Activated naive CD8-positive, alpha-beta T cell treated with anti-CD3 and anti-CD28 coated beads for 36 hours (primary cell): ENCODE measurements around the gene SLC37A2. TPM values are rescaled to one million over a fixed set of nuclear protein-coding genes. Genes with fewer than 3 reads are reported as not detected.

Experiments
- DNase-seq: peaks from one replicate; pipeline ENCODE4 v3.0.0; 2021
- H3K27ac Mint-ChIP-seq: one replicate; pipeline ENCODE4 v1.8.0; 2022; ENCODE audit warnings: mild to moderate bottlenecking, moderate library complexity, mixed read lengths
- H3K27me3 Mint-ChIP-seq: one replicate; pipeline ENCODE4 v1.8.0; 2022; ENCODE audit warnings: mild to moderate bottlenecking, mixed read lengths
- H3K36me3 Mint-ChIP-seq: one replicate; pipeline ENCODE4 v1.8.0; 2021; ENCODE audit warnings: mild to moderate bottlenecking, mixed read lengths
- H3K4me1 Mint-ChIP-seq: one replicate; pipeline ENCODE4 v1.8.0; 2021; ENCODE audit warnings: mixed read lengths
- H3K4me3 Mint-ChIP-seq: one replicate; pipeline ENCODE4 v1.8.0; 2022; ENCODE audit warnings: mild to moderate bottlenecking, moderate library complexity, mixed read lengths
- H3K9me3 Mint-ChIP-seq: one replicate; pipeline ENCODE4 v1.8.0; 2022; ENCODE audit warnings: mixed read lengths
- total RNA-seq, 2 experiments: library from RNA; stranded (reverse); gene quantifications; one replicate each; pipeline ENCODE4 v1.2.3, GENCODE V29; 2021

SLC37A2 gene
- total RNA-seq, 2 experiments from 2014 or later: 0.47 to 0.50 TPM

- no peak overlapping the region for H3K27ac Mint-ChIP-seq
- peaks cover 18% of the 10 kb centered on the region for H3K36me3 Mint-ChIP-seq
- no peak overlapping the region for H3K4me3 Mint-ChIP-seq
- no peaks in the 10 kb centered on the region for H3K27me3 Mint-ChIP-seq
- H3K4me1 Mint-ChIP-seq: peaks cover 17% of the 10 kb centered on the region
- H3K9me3 Mint-ChIP-seq: no peaks in the 10 kb centered on the region
- no peak for DNase-seq
Measured at GRCh38 chr11:125102025-125102424, 38.9 kb downstream of the SLC37A2 start.

DNA sequence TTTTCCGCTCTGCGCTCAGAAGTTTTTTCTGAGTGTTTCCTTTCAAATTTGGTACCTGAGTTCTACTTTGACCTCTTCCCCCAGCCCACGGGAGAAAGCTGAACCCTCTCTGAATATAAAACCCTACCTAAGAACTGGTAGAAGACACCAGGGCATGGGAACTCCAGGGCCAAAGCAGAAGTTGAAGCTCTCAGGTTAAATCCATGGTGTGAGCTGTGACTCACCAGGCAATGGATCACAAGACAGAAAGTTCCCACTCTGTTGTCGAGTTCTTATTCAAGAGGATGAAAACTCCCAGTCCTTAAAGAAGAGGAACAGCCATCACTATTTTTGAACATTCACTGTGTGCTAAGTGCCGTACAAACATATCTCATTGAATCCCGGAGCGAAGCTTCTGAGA lies 39.4 kb downstream of the SLC37A2 start:
- no peak overlapping the region for H3K4me3 Mint-ChIP-seq
- H3K9me3 Mint-ChIP-seq: no peaks in the 10 kb centered on the region
- H3K36me3 Mint-ChIP-seq: peaks cover 18% of the 10 kb centered on the region
- no peaks in the 10 kb centered on the region for H3K27me3 Mint-ChIP-seq
- H3K27ac Mint-ChIP-seq: no peak overlapping the region
- peaks cover 19% of the 10 kb centered on the region for H3K4me1 Mint-ChIP-seq
- no peak for DNase-seq

DNA sequence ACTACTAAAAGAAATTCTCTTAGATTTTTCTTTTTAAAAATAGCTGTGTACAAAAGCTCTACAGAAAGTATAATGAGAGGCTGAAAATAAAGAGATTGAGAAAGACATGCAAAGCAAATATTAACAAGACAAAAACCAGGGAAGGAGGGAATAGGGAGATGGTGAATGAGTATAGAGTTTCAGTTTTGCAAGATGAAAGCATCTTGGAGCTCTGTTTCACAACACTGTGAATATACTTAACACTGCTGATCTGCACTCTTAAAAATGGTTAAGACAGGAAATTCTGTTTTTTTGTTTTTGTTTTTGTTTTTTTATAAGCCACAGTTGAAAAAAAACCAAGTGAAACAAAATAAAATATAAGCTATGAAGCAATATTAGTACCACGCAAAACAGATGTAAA lies 42.8 kb downstream of the SLC37A2 start:
- no peak overlapping the region for H3K27ac Mint-ChIP-seq
- H3K36me3 Mint-ChIP-seq: peaks cover 14% of the 10 kb centered on the region
- DNase-seq: no peak
- H3K4me1 Mint-ChIP-seq: peaks cover 29% of the 10 kb centered on the region
- no peak overlapping the region for H3K4me3 Mint-ChIP-seq
- no peaks in the 10 kb centered on the region for H3K27me3 Mint-ChIP-seq
- no peaks in the 10 kb centered on the region for H3K9me3 Mint-ChIP-seq

DNA sequence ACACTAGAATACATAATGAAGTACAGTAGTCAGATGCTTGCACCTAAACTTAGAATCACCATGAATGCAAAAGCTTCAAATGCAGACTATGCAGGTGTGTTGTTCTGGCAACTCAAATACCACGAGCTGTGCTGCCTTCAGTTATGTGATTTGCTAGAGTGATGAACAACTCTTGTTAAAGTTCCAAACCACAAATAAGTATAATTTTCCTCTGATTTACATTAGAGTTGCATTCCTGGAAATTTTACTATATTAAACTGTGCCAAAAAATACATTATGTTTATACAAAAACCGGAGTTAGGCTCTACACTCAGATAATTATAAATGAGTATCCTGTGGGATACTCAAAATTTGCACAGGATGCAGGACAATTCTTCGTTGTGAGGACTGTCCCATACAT lies 45.4 kb downstream of the SLC37A2 start:
- Mint-ChIP-seq H3K27ac (no peak overlapping the region), H3K36me3 (peaks cover 12% of the 10 kb centered on the region), H3K4me3 (no peak overlapping the region), H3K9me3 (peaks cover 7% of the 10 kb centered on the region), H3K4me1 (peaks cover 37% of the 10 kb centered on the region), H3K27me3 (no peaks in the 10 kb centered on the region)
- DNase-seq: no peak

- Mint-ChIP-seq H3K4me1 (peaks cover 31% of the 10 kb centered on the region), H3K36me3 (peaks cover 7% of the 10 kb centered on the region), H3K27me3 (no peaks in the 10 kb centered on the region), H3K4me3 (peak overlapping the region; percentile 92), H3K9me3 (peaks cover 7% of the 10 kb centered on the region), H3K27ac (peak overlapping the region; percentile 91)
- peak; percentile 8 for DNase-seq
Measured at GRCh38 chr11:125110506-125110905, 47.4 kb downstream of the SLC37A2 start.

GRCh38 chr11:125111001-125111342 lies 47.9 kb downstream of the SLC37A2 start:
- peaks cover 7% of the 10 kb centered on the region for H3K9me3 Mint-ChIP-seq
- peak overlapping the region; percentile 92 for H3K4me3 Mint-ChIP-seq
- H3K4me1 Mint-ChIP-seq: peaks cover 27% of the 10 kb centered on the region
- H3K27ac Mint-ChIP-seq: peak overlapping the region; percentile 91
- H3K36me3 Mint-ChIP-seq: peaks cover 5% of the 10 kb centered on the region
- no peaks in the 10 kb centered on the region for H3K27me3 Mint-ChIP-seq
- DNase-seq: no peak

- Mint-ChIP-seq H3K27ac (peak within 1 kb of the TSS; percentile 91), H3K4me1 (peaks cover 22% of the 10 kb centered on the region)
- peak; percentile 96 for DNase-seq
Measured at GRCh38 chr11:125111343-125112207, 48.5 kb downstream of the SLC37A2 start, which contains the start of gene TMEM218. TMEM218 (minus strand) TSS chr11:125111626; CDS start chr11:125102241, 9,385 bp downstream.

GRCh38 chr11:125112208-125112604 lies 49.1 kb downstream of the SLC37A2 start:
- peak overlapping the region; percentile 91 for H3K27ac Mint-ChIP-seq
- peaks cover 3% of the 10 kb centered on the region for H3K36me3 Mint-ChIP-seq
- H3K27me3 Mint-ChIP-seq: peaks cover 5% of the 10 kb centered on the region
- peaks cover 7% of the 10 kb centered on the region for H3K9me3 Mint-ChIP-seq
- H3K4me3 Mint-ChIP-seq: peak overlapping the region; percentile 74
- peaks cover 18% of the 10 kb centered on the region for H3K4me1 Mint-ChIP-seq
- DNase-seq: no peak

More at GRCh38 chr11:125111343-125112207, 48.5 kb downstream of the SLC37A2 start, which contains the start of gene TMEM218:
- Mint-ChIP-seq H3K9me3 (peaks cover 7% of the 10 kb centered on the region), H3K4me3 (peak within 1 kb of the TSS; percentile 92), H3K36me3 (peaks cover 5% of the 10 kb centered on the region), H3K27me3 (no peaks in the 10 kb centered on the region)

DNA sequence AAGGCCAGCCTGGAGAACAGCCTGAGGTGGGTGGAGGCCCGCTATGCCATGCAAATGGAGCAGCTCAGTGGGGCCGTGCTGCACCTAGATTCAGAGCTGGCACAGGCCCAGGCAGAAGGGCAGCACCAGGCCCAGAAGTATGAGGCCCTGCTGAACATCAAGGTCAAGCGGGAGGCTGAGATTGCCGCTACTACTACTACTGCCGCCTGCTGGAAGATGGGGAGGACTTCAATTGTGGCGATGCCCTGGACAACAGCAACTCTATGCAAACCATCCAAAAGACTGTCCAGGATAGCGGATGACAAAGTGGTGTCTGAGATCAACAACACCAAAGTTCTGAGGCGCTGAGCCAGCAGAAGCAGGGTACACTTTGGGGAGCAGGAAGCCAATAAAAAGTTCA lies 51.4 kb downstream of the SLC37A2 start:
- H3K27me3 Mint-ChIP-seq: peaks cover 22% of the 10 kb centered on the region
- no peak for DNase-seq
- peaks cover 16% of the 10 kb centered on the region for H3K4me1 Mint-ChIP-seq
- H3K4me3 Mint-ChIP-seq: no peak overlapping the region
- peaks cover 7% of the 10 kb centered on the region for H3K9me3 Mint-ChIP-seq
- H3K27ac Mint-ChIP-seq: no peak overlapping the region
- peaks cover 3% of the 10 kb centered on the region for H3K36me3 Mint-ChIP-seq

DNA sequence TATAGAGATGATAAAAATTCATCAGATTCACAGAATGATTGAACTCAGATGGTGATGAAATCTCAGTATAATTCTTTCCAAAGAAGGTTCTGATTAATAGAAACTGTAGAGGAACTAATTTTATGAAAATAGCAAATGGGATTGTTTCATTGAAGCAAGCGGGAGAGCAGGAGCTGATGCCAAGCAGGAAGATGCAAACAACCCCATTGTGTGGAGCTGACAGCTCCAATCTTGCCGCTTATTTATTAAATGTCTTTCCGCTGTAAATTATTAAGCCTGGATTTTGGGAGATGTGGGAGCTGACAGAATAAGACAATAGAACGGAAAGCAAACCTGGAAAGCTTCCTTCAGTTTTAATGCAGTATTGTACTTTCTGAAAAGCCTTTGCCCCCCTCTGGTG lies 54.3 kb downstream of the SLC37A2 start:
- Mint-ChIP-seq H3K4me3 (no peak overlapping the region), H3K4me1 (peaks cover under 1% of the 10 kb centered on the region), H3K36me3 (no peaks in the 10 kb centered on the region), H3K9me3 (peaks cover under 1% of the 10 kb centered on the region), H3K27ac (no peak overlapping the region), H3K27me3 (peaks cover 30% of the 10 kb centered on the region)
- DNase-seq: no peak

- Mint-ChIP-seq H3K36me3 (no peaks in the 10 kb centered on the region), H3K9me3 (no peaks in the 10 kb centered on the region), H3K27me3 (peaks cover 41% of the 10 kb centered on the region), H3K27ac (no peak overlapping the region), H3K4me3 (no peak overlapping the region), H3K4me1 (no peaks in the 10 kb centered on the region)
- DNase-seq: no peak
Measured at GRCh38 chr11:125123194-125123946, 60.3 kb downstream of the SLC37A2 start.

DNA sequence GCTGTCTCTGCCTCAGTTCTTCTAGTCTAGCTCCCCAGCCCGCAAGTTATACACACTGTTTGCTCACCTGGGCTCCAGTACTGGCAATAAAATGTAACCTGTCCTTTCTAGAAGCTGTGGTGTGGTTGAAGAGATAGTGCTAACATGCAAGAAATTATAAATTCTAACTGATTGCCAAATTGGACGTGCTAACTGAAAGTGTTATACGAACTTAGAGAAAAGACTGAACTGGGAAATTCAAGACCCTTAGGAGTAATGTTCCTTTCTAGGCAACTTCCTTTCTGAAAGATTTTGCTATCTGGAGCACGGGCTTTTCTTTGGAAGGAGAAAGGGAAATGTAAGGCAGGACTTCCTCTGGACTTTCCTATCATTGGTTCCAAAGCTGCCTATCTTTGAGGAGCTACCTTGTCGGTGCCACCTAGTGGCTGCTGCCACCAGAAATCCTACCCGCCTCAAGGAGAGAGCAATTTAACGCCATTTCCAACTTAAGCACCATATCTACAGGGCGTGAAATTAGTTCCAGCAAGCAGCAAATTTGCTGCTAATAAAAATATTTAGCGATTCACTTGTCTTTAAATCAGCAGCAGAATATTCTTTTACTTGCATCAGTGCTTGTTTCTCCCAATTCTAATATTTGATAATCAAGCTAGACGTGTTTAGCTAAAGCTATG lies 61.0 kb downstream of the SLC37A2 start:
- Mint-ChIP-seq H3K36me3 (no peaks in the 10 kb centered on the region), H3K27ac (no peak overlapping the region), H3K4me1 (no peaks in the 10 kb centered on the region), H3K9me3 (no peaks in the 10 kb centered on the region), H3K4me3 (no peak overlapping the region), H3K27me3 (peaks cover 42% of the 10 kb centered on the region)
- DNase-seq: peak; percentile 28

GRCh38 chr11:125124618-125124992 lies 61.5 kb downstream of the SLC37A2 start:
- Mint-ChIP-seq H3K9me3 (no peaks in the 10 kb centered on the region), H3K4me3 (no peak overlapping the region), H3K27ac (no peak overlapping the region), H3K27me3 (peaks cover 47% of the 10 kb centered on the region), H3K36me3 (no peaks in the 10 kb centered on the region), H3K4me1 (no peaks in the 10 kb centered on the region)
- no peak for DNase-seq

- no peak for DNase-seq
- Mint-ChIP-seq H3K27ac (no peak overlapping the region), H3K36me3 (no peaks in the 10 kb centered on the region), H3K27me3 (peaks cover 56% of the 10 kb centered on the region), H3K9me3 (no peaks in the 10 kb centered on the region), H3K4me1 (no peaks in the 10 kb centered on the region), H3K4me3 (no peak overlapping the region)
Measured at GRCh38 chr11:125128450-125128849, 65.3 kb downstream of the SLC37A2 start.
